Activated CD8-positive, alpha-beta memory T cell treated with anti-CD3 and anti-CD28 coated beads, Interleukin-2, amount 10 ng/mL, durations not matched to agents 7 days and 5 days (primary cell): ENCODE data around the gene PLSCR3. TPM values are rescaled to one million over a fixed set of nuclear protein-coding genes. Genes with fewer than 3 reads are reported as not detected.
A peak's percentile ranks its signal among the peaks of the same experiment; 100 is the strongest.

Experiments used
- ATAC-seq: fragments of 150-1000 bp; cut with Tn5 transposase; one replicate; pipeline ENCODE4 v1.10.0; 2021; ENCODE audit warnings: moderate library complexity
- CTCF ChIA-PET: fragments of 350-600 bp; sonication (Branson Sonifier 250); formaldehyde crosslinking; loops from one replicate; lab custom pipeline; 2021; ENCODE audit warnings: antibody characterized with exemption; lab: Charles Lee
- DNase-seq: peaks from one replicate; pipeline ENCODE4 v3.0.0-alpha.2; 2020
- H3K27ac Mint-ChIP-seq: one replicate; pipeline ENCODE4 v1.8.0; 2021; ENCODE audit warnings: mild to moderate bottlenecking, mixed read lengths
- H3K27me3 Mint-ChIP-seq: one replicate; pipeline ENCODE4 v1.8.0; 2021; ENCODE audit warnings: mixed read lengths
- H3K36me3 Mint-ChIP-seq: one replicate; pipeline ENCODE4 v1.8.0; 2021; ENCODE audit warnings: mild to moderate bottlenecking, mixed read lengths
- H3K4me1 Mint-ChIP-seq: one replicate; pipeline ENCODE4 v1.8.0; 2021; ENCODE audit warnings: mixed read lengths
- H3K4me3 Mint-ChIP-seq: one replicate; pipeline ENCODE4 v1.8.0; 2021; ENCODE audit warnings: mild to moderate bottlenecking, moderate library complexity, mixed read lengths
- H3K9me3 Mint-ChIP-seq: one replicate; pipeline ENCODE4 v1.8.0; 2022; ENCODE audit warnings: low read depth, mixed read lengths
- total RNA-seq, 2 experiments: library from RNA; stranded (reverse); gene quantifications; one replicate each; pipeline ENCODE4 v1.2.3, GENCODE V29; 2021

PLSCR3 gene
- total RNA-seq = 10 to 100 TPM; 65.5 to 74.2 TPM

GRCh38 chr17:7394452-7395191, at the start of gene PLSCR3:
TSS of gene PLSCR3 (minus strand) at chr17:7394525. CDS start at chr17:7394110, 415 bp downstream.
- CTCF ChIA-PET = interaction anchor here (1.2 to 2.6 kb wide), 7 partner anchors 10 to 294 kb away, joined by 3 to 11 read pairs (median 5); partner anchors contain the start of genes SENP3 and WRAP53
- Mint-ChIP-seq H3K27me3 (no peaks in the 10 kb centered on the region), H3K4me3 (peak within 1 kb of the TSS; percentile 94), H3K9me3 (no peaks in the 10 kb centered on the region), H3K4me1 (peaks cover 18% of the 10 kb centered on the region), H3K27ac (peak within 1 kb of the TSS; percentile 85), H3K36me3 (peaks cover 3% of the 10 kb centered on the region)
- ATAC-seq (peak; percentile 92), DNase-seq (peak; percentile 86)

DNA sequence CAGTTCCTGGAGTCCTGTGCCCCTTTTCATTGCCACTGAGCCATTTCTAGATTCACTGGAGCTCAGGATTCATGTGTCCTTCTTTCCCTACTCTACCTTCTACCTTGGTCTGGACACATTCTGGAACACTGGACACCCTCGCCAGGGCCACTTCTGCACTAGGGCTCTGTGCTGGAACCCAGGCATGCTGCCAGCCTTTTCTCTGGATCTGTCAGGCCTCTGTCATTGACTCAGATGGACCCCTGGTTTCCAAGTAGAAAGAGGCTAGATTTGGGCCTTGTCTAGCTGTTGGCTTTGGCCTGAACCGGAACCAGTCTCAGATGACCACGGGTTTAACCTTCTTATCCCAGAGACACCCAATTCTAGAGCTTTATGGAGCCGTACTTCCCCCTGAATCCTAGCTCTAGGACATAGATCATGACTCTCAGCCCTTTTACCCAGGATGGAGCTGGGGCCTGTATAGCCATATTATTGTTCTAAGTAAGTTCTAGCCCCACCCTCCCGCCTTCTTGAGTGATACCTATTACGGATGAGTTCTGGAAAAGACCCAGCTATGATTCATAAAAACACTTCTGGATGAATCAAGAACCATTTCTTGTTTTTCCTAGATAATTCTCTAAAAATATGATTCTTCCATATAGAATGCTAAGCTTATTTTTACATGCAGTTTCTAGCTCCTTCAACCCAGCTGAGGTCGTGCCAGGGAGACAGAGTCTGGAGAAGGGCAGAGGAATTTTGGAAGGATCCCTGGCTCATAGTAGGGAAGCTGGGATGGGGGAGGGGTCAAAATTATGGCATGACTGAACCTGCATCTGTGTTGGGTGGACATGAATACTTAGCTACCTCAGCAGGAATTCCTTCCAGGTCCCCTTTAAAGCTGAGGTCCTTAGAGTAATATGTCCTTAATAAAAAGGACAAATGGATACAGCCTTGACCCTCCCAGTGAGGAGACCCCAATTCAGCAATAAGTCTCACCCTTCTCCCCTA, 49.5 kb upstream of the PLSCR3 start:
- no peak for ATAC-seq
- H3K27ac Mint-ChIP-seq = no peak overlapping the region
- peaks cover 3% of the 10 kb centered on the region for H3K36me3 Mint-ChIP-seq
- H3K9me3 Mint-ChIP-seq = no peaks in the 10 kb centered on the region
- H3K4me1 Mint-ChIP-seq = peaks cover 28% of the 10 kb centered on the region
- H3K4me3 Mint-ChIP-seq = no peak overlapping the region
- peaks cover 64% of the 10 kb centered on the region for H3K27me3 Mint-ChIP-seq
- DNase-seq = no peak
- CTCF ChIA-PET = interaction anchor here (1.0 to 5.0 kb wide), 7 partner anchors 8 to 117 kb away, joined by 3 to 32 read pairs (median 5); partner anchors contain the start of genes ACAP1, SENP3, TMEM102 and TMEM256

DNA sequence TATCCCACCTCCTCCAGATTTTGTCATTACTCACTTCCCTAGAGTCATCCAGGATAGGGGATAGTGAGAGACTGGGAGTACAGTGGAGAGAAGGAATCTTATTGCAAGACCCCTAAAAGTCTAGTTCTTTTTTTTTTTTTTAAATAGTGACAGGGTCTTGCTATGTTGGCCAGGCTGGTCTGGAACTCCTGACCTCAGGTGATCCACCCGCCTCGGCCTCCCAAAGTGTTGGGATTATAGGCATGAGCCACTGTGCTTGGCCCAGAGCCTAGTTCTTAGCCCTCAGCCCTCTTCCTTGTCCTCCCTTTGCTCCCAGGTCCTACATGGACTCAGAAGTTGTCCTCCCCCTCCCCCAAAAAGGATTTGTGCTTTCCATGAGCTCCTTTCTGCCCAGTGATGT, 47.8 kb upstream of the PLSCR3 start:
- DNase-seq (no peak), ATAC-seq (no peak)
- CTCF ChIA-PET = interaction anchor here (0.9 to 2.7 kb wide), 6 partner anchors 13 to 245 kb away, joined by 3 to 13 read pairs (median 8); partner anchors contain the start of genes SENP3 and TP53
- Mint-ChIP-seq H3K4me1 (peaks cover 42% of the 10 kb centered on the region), H3K4me3 (no peak overlapping the region), H3K27ac (no peak overlapping the region), H3K9me3 (no peaks in the 10 kb centered on the region), H3K36me3 (peaks cover 11% of the 10 kb centered on the region), H3K27me3 (peaks cover 65% of the 10 kb centered on the region)

- Mint-ChIP-seq H3K9me3 (no peaks in the 10 kb centered on the region), H3K36me3 (peaks cover 11% of the 10 kb centered on the region), H3K4me1 (peaks cover 50% of the 10 kb centered on the region), H3K27ac (no peak overlapping the region), H3K4me3 (no peak overlapping the region), H3K27me3 (peaks cover 57% of the 10 kb centered on the region)
- DNase-seq (no peak), ATAC-seq (no peak)
- CTCF ChIA-PET = interaction anchor here (0.8 to 2.7 kb wide), 7 partner anchors 14 to 246 kb away, joined by 4 to 13 read pairs (median 9); partner anchors contain the start of genes FXR2, SENP3 and TP53
Observed at GRCh38 chr17:7441266-7441665, 46.9 kb upstream of the PLSCR3 start.

DNA sequence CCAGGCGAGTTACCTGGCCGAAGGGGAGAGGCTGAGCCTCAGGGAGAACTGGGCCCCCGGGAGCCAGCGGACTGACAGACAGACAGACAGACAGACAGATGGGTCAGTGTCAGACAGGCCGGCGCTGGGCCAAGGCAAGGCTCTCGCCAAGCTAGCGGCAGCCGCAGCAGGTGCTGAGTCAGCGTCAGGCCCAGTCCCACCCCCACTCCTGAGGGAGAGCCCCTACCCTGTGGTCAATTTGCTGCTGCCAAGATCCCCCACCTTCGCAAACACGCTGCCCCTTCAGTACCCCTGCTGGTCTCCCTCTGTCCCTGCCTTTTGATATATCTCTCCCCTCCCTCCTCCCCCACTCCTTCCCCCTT, 46.5 kb upstream of the PLSCR3 start:
- Mint-ChIP-seq H3K27ac (no peak overlapping the region), H3K4me3 (peak overlapping the region; percentile 78), H3K4me1 (peaks cover 51% of the 10 kb centered on the region), H3K27me3 (peaks cover 53% of the 10 kb centered on the region), H3K9me3 (no peaks in the 10 kb centered on the region), H3K36me3 (peaks cover 11% of the 10 kb centered on the region)
- no peak for ATAC-seq
- CTCF ChIA-PET = interaction anchor here (0.8 to 2.7 kb wide), 10 partner anchors 14 to 247 kb away, joined by 3 to 13 read pairs (median 6); partner anchors contain the start of genes FXR2, SENP3 and TP53
- DNase-seq = peak; percentile 46

DNA sequence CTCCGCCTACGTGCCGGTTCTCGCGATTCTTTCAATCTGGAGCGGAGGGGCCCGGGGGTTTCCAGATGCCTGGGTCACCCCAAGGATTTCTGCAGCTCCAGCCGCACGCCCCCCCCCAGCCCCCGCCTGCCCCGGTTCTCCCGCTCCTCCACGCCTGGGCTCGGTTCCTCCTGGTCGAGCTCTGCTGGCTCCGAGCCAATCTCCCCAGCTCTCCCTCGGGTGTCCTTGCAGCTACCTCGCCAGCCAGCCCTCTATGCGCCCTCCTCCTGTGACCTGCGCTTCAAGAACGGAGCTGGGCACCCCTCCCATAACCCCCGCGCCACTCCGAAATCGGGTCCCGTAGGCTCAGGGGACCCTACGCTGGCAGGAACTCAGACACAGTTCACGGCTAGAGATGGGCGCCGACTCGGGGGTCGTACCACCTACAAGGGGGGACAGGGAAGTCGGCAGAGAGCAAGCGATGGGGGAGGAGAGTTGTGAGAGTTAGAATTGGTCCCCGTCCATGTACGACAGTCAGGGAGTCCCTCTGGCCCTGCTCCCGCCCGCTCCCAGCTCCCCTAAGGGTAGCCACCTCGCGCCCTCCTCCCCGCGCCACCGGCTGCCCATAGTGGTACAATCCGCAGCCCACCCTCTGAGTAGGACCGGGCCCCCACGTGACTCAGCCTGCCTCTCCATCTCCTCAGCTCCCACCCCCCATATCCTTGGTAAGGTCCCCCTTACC, 45.9 kb upstream of the PLSCR3 start:
- Mint-ChIP-seq H3K27ac (peak overlapping the region; percentile 43), H3K4me3 (peak overlapping the region; percentile 78), H3K27me3 (peaks cover 47% of the 10 kb centered on the region), H3K9me3 (no peaks in the 10 kb centered on the region), H3K4me1 (peaks cover 49% of the 10 kb centered on the region), H3K36me3 (peaks cover 11% of the 10 kb centered on the region)
- ATAC-seq = no peak
- CTCF ChIA-PET = interaction anchor here (0.8 to 2.7 kb wide), 12 partner anchors 15 to 246 kb away, joined by 3 to 12 read pairs (median 4); partner anchors contain the start of genes PLSCR3, SENP3 and TP53
- peak; percentile 69 for DNase-seq

GRCh38 chr17:7439462-7440112, 45.3 kb upstream of the PLSCR3 start, which contains the start of gene FGF11:
TSS of gene FGF11 (plus strand) at chr17:7439512. CDS start at chr17:7439621, 109 bp downstream.
- Mint-ChIP-seq H3K4me1 (peaks cover 48% of the 10 kb centered on the region), H3K36me3 (peaks cover 11% of the 10 kb centered on the region), H3K9me3 (no peaks in the 10 kb centered on the region), H3K4me3 (peak within 1 kb of the TSS; percentile 78), H3K27ac (peak within 1 kb of the TSS; percentile 47), H3K27me3 (peaks cover 42% of the 10 kb centered on the region)
- DNase-seq = no peak
- CTCF ChIA-PET = interaction anchor here (0.8 to 5.0 kb wide), 12 partner anchors 16 to 247 kb away, joined by 3 to 41 read pairs (median 4); partner anchors contain the start of genes PLSCR3, SENP3 and TP53
- no peak for ATAC-seq

- Mint-ChIP-seq H3K9me3 (no peaks in the 10 kb centered on the region), H3K36me3 (peaks cover 11% of the 10 kb centered on the region), H3K4me1 (peaks cover 48% of the 10 kb centered on the region), H3K4me3 (peak overlapping the region; percentile 64), H3K27ac (peak overlapping the region; percentile 47), H3K27me3 (peaks cover 34% of the 10 kb centered on the region)
- ATAC-seq (no peak), DNase-seq (no peak)
- CTCF ChIA-PET = interaction anchor here (1.0 to 5.3 kb wide), 8 partner anchors 16 to 122 kb away, joined by 3 to 88 read pairs (median 24); partner anchors contain the start of genes PLSCR3, SENP3 and TMEM95
Observed at GRCh38 chr17:7438656-7439460, 44.5 kb upstream of the PLSCR3 start.

GRCh38 chr17:7437950-7438614, 43.8 kb upstream of the PLSCR3 start:
- Mint-ChIP-seq H3K27ac (peak overlapping the region; percentile 28), H3K9me3 (no peaks in the 10 kb centered on the region), H3K4me3 (peak overlapping the region; percentile 64), H3K27me3 (peaks cover 28% of the 10 kb centered on the region), H3K4me1 (peaks cover 48% of the 10 kb centered on the region), H3K36me3 (peaks cover 11% of the 10 kb centered on the region)
- CTCF ChIA-PET = interaction anchor here (1.2 to 5.3 kb wide), 9 partner anchors 7 to 175 kb away, joined by 4 to 88 read pairs (median 32); partner anchors contain the start of genes CHRNB1, NEURL4, PLSCR3 and SENP3
- peak; percentile 61 for DNase-seq
- ATAC-seq = no peak

- peaks cover 26% of the 10 kb centered on the region for H3K27me3 Mint-ChIP-seq
- no peaks in the 10 kb centered on the region for H3K9me3 Mint-ChIP-seq
- CTCF ChIA-PET = interaction anchor here (0.8 to 5.3 kb wide), 45 partner anchors 8 to 249 kb away, joined by 3 to 88 read pairs (median 6); partner anchors contain the start of genes ACAP1, CHRNB1, FXR2 and NEURL4
- H3K4me3 Mint-ChIP-seq = peak overlapping the region; percentile 86
- no peak for DNase-seq
- no peak for ATAC-seq
- peaks cover 11% of the 10 kb centered on the region for H3K36me3 Mint-ChIP-seq
- H3K27ac Mint-ChIP-seq = peak overlapping the region; percentile 28
- peaks cover 48% of the 10 kb centered on the region for H3K4me1 Mint-ChIP-seq
Observed at GRCh38 chr17:7437369-7437863, 43.1 kb upstream of the PLSCR3 start.
